Neural cell (in vitro differentiated cells): Measurements from ENCODE around the gene QRICH2.

ENCODE experiments used
- CTCF ChIP-seq: fragments of 450-650 bp; IDR thresholded peaks from 2 replicates; pipeline ENCODE4 v1.5.1; 2014; ENCODE audit warnings: antibody characterized with exemption, mild to moderate bottlenecking, moderate library complexity; ENCODE audit not compliant: poor library complexity, severe bottlenecking
- EP300 ChIP-seq: fragments of 450-650 bp; conservative IDR thresholded peaks from 2 replicates; pipeline ENCODE4 v1.6.1; 2014; ENCODE audit warnings: antibody characterized with exemption, mild to moderate bottlenecking, moderate library complexity; ENCODE audit not compliant: poor library complexity, severe bottlenecking
- EZH2 ChIP-seq: fragments of 200-600, 300-800 bp; shearing (Covaris generic), sonication (generic); IDR thresholded peaks from 2 replicates; pipeline ENCODE4 v1.6.1; 2014; ENCODE audit warnings: antibody characterized with exemption, low read length, borderline replicate concordance, mild to moderate bottlenecking; ENCODE audit not compliant: insufficient read depth, poor library complexity, severe bottlenecking
- POLR2AphosphoS5 ChIP-seq: IDR thresholded peaks from 2 replicates; pipeline ENCODE4 v1.6.1; 2012

- no peak for TF ChIP-seq CTCF
- no peak for TF ChIP-seq EZH2
- TF ChIP-seq EP300, result no peak
- TF ChIP-seq POLR2AphosphoS5, result no peak
Observed at GRCh38 chr17:76331083-76331482, 23.0 kb upstream of the QRICH2 start.
